Natural killer cell (primary cell): ENCODE measurements around the gene IPO4. TPM values are rescaled to one million over a fixed set of nuclear protein-coding genes. Genes with fewer than 3 reads are reported as not detected.

Experiments
- ATAC-seq, 3 donors: fragments of 150-1000 bp in 2 of 3; fragments of 200-7000 bp in 1 of 3; cut with Tn5 transposase; 1 replicate in 1 of 3; 2 replicates in 2 of 3; pipeline ENCODE4 v1.10.0; 2021; ENCODE audit warnings: mild to moderate bottlenecking in 2 of 3, moderate library complexity in 2 of 3
- DNase-seq, 2 donors: peaks; one replicate each; pipeline versions ENCODE4 v3.0.0 to v3.0.0-alpha.2; 2013 to 2021; ENCODE audit warnings: mixed read lengths in 1 of 2
- H3K27ac ChIP-seq: one replicate; pipeline ENCODE4 v1.5.1; 2013; ENCODE audit warnings: mild to moderate bottlenecking, low read length
- H3K27me3 ChIP-seq: one replicate; pipeline ENCODE4 v1.6.1; 2013; ENCODE audit warnings: low read length; ENCODE audit not compliant: control insufficient read depth, insufficient read depth
- H3K36me3 ChIP-seq: one replicate; pipeline ENCODE4 v1.6.1; 2013; ENCODE audit warnings: low read length; ENCODE audit not compliant: control insufficient read depth, insufficient read depth
- H3K4me1 ChIP-seq: one replicate; pipeline ENCODE4 v1.6.1; 2013; ENCODE audit warnings: low read length; ENCODE audit not compliant: control insufficient read depth, insufficient read depth
- H3K4me3 ChIP-seq: one replicate; pipeline ENCODE4 v1.5.1; 2013; ENCODE audit warnings: low read length
- H3K9me3 ChIP-seq: one replicate; pipeline ENCODE4 v1.6.1; 2013; ENCODE audit warnings: low read length; ENCODE audit not compliant: control insufficient read depth, insufficient read depth
- H3K27ac Mint-ChIP-seq, 2 donors: one replicate each; pipeline ENCODE4 v1.8.0; 2022; ENCODE audit warnings: mild to moderate bottlenecking in 2 of 2, mixed read lengths in 2 of 2, moderate library complexity in 1 of 2
- H3K27me3 Mint-ChIP-seq, 2 donors: one replicate each; pipeline ENCODE4 v1.8.0; 2022; ENCODE audit warnings: low read depth in 2 of 2, mixed read lengths in 2 of 2
- H3K36me3 Mint-ChIP-seq: one replicate; pipeline ENCODE4 v1.8.0; 2022; ENCODE audit warnings: mixed read lengths
- H3K4me1 Mint-ChIP-seq, 2 donors: one replicate each; pipeline ENCODE4 v1.8.0; 2022; ENCODE audit warnings: mixed read lengths in 2 of 2
- H3K4me3 Mint-ChIP-seq: one replicate; pipeline ENCODE4 v1.8.0; 2022; ENCODE audit warnings: mild to moderate bottlenecking, moderate library complexity, mixed read lengths
- H3K9me3 Mint-ChIP-seq, 2 donors: one replicate each; pipeline ENCODE4 v1.8.0; 2022; ENCODE audit warnings: mixed read lengths in 2 of 2
- CTCF ChIP-seq: fragments of 200-600 bp; IDR thresholded peaks from one replicate; pipeline ENCODE4 v1.8.0; 2022; ENCODE audit warnings: antibody characterized with exemption
- WGBS: methylation state at CpG from one replicate; pipeline ENCODE4 v1.1.7; 2013; ENCODE audit warnings: missing lambda C conversion rate; ENCODE audit not compliant: insufficient coverage; 5-methylcytosine and 5-hydroxymethylcytosine counted together
- intact Hi-C: fragments of 100-400 bp; cut with micrococcal nuclease; formaldehyde crosslinking; loops from one replicate; pipeline ENCODE4 v1.14.2; 2022
- total RNA-seq, 4 donors: library from RNA; stranded (reverse); fragments of 120-200 nt in 1 of 4; gene quantifications; one replicate each; pipeline versions ENCODE4 v1.2.3 to v1.2.4, GENCODE V29; 2013 to 2022

IPO4 gene
- total RNA-seq, 3 donors from 2014 or later (not counting 1 experiment from before 2014, with no cell fraction given): 46.2 to 61.5 (median 51.9) TPM

GRCh38 chr14:24212924-24213865 lies 24.6 kb upstream of the IPO4 start, which contains the start of gene CHMP4A:
Gene CHMP4A (minus strand): TSS chr14:24213488. CDS start chr14:24213439, 49 bp downstream.
- Histone ChIP-seq H3K4me3 (peak within 1 kb of the TSS; percentile 74), H3K27ac (peak within 1 kb of the TSS; percentile 93), H3K4me1 (peaks cover 30% of the 10 kb centered on the region), H3K27me3 (no peaks in the 10 kb centered on the region), H3K36me3 (peaks cover 28% of the 10 kb centered on the region), H3K9me3 (no peaks in the 10 kb centered on the region)
- Mint-ChIP-seq H3K4me1 (peaks cover 50 to 53% of the 10 kb centered on the region in 2 donors), H3K27me3 (no peaks in the 10 kb centered on the region), H3K4me3 (peak within 1 kb of the TSS; percentile 99), H3K27ac (peak within 1 kb of the TSS; percentile 98 to 99), H3K36me3 (peaks cover 15% of the 10 kb centered on the region), H3K9me3 (no peaks in the 10 kb centered on the region)
- DNase-seq: peak; percentile 94 to 99
- WGBS: under 1% methylated on average over 53 of the region's 53 CpGs
- ATAC-seq: peak; percentile 73 to 88 (median 78)
- TF ChIP-seq CTCF: no peak
- intact Hi-C loops: loop anchor here (1.0 to 2.0 kb wide), 4 partner anchors 18 to 99 kb away; partner anchors contain the start of genes DCAF11, IPO4, NRL and PSME2

GRCh38 chr14:24211311-24211710 lies 22.7 kb upstream of the IPO4 start:
- Mint-ChIP-seq H3K27ac (peak overlapping the region; percentile 98 to 99), H3K4me1 (peaks cover 61 to 64% of the 10 kb centered on the region in 2 donors), H3K36me3 (peaks cover 15% of the 10 kb centered on the region), H3K9me3 (no peaks in the 10 kb centered on the region), H3K27me3 (no peaks in the 10 kb centered on the region), H3K4me3 (no peak overlapping the region)
- DNase-seq: no peak
- Histone ChIP-seq H3K27ac (no peak overlapping the region), H3K9me3 (no peaks in the 10 kb centered on the region), H3K4me3 (no peak overlapping the region), H3K36me3 (peaks cover 38% of the 10 kb centered on the region), H3K27me3 (no peaks in the 10 kb centered on the region), H3K4me1 (peaks cover 42% of the 10 kb centered on the region)
- WGBS: 98% methylated on average over 6 of the region's 6 CpGs
- intact Hi-C loops: no loop called here
- no peak for ATAC-seq
- no peak for TF ChIP-seq CTCF

GRCh38 chr14:24207625-24208024 lies 19.0 kb upstream of the IPO4 start:
- no peak for DNase-seq
- Histone ChIP-seq H3K36me3 (peaks cover 54% of the 10 kb centered on the region), H3K9me3 (no peaks in the 10 kb centered on the region), H3K27ac (peak overlapping the region; percentile 9), H3K27me3 (no peaks in the 10 kb centered on the region), H3K4me1 (peaks cover 19% of the 10 kb centered on the region), H3K4me3 (no peak overlapping the region)
- intact Hi-C loops: no loop called here
- no peak for TF ChIP-seq CTCF
- Mint-ChIP-seq H3K27ac (peak overlapping the region; percentile 86 to 87), H3K4me3 (no peak overlapping the region), H3K9me3 (no peaks in the 10 kb centered on the region), H3K4me1 (peaks cover 35 to 41% of the 10 kb centered on the region in 2 donors), H3K27me3 (no peaks in the 10 kb centered on the region), H3K36me3 (peaks cover 21% of the 10 kb centered on the region)
- 95% methylated on average over 2 of the region's 2 CpGs for WGBS
- ATAC-seq: no peak
